ENCODE measurements around the gene C2orf49.

The C2orf49 gene

DNA sequence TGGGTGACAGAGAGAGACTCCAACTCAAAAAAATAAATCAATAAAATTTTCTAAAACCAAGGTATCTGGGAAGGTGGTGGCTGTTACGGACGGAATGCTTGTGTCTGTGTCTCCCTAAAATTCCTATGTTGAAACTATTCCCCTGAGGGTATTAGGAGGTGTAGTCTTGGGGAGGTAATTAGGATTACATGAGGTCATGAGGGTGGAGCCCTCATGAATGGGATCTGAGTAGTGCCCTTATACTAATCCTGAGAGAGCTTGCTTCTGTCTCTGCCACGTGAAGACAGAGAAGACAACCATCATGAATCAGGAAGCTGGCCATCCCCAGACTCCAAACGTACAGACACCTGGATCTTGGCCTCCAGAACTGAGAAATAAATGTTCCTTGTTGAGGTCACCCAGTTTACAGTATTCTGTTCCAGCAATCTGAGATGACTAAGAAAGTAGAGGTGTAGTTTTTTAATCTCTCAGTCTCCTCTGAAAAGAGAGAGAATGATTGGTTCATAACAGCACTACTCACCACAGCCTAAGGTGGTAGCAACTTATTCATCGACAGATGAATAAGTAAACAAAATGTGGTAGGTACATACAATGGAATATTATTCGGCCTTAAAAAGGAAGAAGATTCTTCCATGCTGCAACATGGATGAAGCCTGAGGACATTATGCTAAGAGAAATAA is 46.2 kb upstream of the C2orf49 start:
- TF ChIP-seq REST (IDR thresholded peaks at IDR 0.05; ENCODE audit: insufficient replicate concordance, low read depth) (no peak), SPI1 (IDR thresholded peaks at IDR 0.05; ENCODE audit: borderline replicate concordance, low read depth) (no peak), POLR2AphosphoS5 (IDR thresholded peaks at IDR 0.05; ENCODE audit: low read depth) (no peak), CTCF (IDR thresholded peaks at IDR 0.05; ENCODE audit: insufficient read depth, low read length) (no peak)
- H3K27ac ChIP-seq (replicated peaks) = no peak overlapping the region
- no peaks in the 10 kb centered on the region for H3K27me3 ChIP-seq (ENCODE audit: insufficient read depth, poor library complexity, severe bottlenecking)
- no peak for DNase-seq (ENCODE audit: low read depth in 1 of 2, low spot score in 1 of 2)
- no peak overlapping the region for H3K4me3 ChIP-seq (replicated peaks; ENCODE audit: insufficient read depth, low read length)

DNA sequence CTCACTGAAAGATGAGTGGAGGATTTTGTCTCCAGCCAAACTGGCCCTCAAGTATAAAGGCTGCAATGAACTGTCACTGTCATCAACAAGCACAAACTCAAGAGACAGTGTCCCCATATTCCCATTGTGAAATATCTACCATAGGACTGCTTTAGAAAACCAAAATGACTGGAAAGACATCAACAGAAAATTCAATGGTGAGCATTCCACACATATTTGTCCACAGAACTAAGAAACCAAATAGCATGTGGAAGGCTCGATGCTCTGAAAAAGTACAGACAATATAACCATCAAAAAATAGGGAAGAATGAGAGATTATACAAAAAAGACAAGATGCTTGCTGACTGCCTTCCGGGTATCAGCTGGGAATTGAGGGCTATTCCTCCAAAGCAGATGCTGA is 45.4 kb upstream of the C2orf49 start:
- TF ChIP-seq GABPA (IDR thresholded peaks at IDR 0.05; ENCODE audit: low read depth) (no peak), POLR2AphosphoS5 (IDR thresholded peaks at IDR 0.05; ENCODE audit: low read depth) (no peak), SPI1 (IDR thresholded peaks at IDR 0.05; ENCODE audit: borderline replicate concordance, low read depth) (no peak), CTCF (IDR thresholded peaks at IDR 0.05; ENCODE audit: insufficient read depth, low read length) (no peak), REST (IDR thresholded peaks at IDR 0.05; ENCODE audit: insufficient replicate concordance, low read depth) (no peak)
- no peak for DNase-seq (ENCODE audit: low read depth in 1 of 2, low spot score in 1 of 2)
- Histone ChIP-seq H3K27ac (replicated peaks) (no peak overlapping the region), H3K27me3 (ENCODE audit: insufficient read depth, poor library complexity, severe bottlenecking) (no peaks in the 10 kb centered on the region), H3K4me3 (replicated peaks; ENCODE audit: insufficient read depth, low read length) (no peak overlapping the region)

DNA sequence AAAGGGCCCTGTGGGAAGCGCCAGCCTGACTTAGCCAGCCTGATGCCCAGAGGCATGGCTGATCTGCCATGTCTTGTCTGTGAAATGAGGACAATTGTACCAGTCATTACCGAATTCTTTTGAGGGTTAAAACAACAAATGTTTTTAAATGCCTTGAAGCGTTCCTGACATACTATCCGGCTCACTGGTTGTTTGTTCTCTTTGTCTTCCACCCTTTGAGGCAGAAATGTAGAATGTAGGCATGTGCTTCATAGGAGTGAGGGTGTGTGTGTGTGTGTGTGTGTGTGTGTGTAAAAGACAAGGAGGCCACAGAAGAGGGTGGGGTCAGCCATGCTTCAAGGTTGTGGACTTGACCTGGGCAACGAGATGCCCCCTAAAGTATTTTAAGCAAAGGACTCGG is 43.3 kb upstream of the C2orf49 start:
- no peak for TF ChIP-seq GABPA (IDR thresholded peaks at IDR 0.05; ENCODE audit: low read depth)
- no peak for TF ChIP-seq CTCF (IDR thresholded peaks at IDR 0.05; ENCODE audit: insufficient read depth, low read length)
- no peak for TF ChIP-seq SPI1 (IDR thresholded peaks at IDR 0.05; ENCODE audit: borderline replicate concordance, low read depth)
- TF ChIP-seq POLR2AphosphoS5 (IDR thresholded peaks at IDR 0.05; ENCODE audit: low read depth) = no peak
- no peak for TF ChIP-seq REST (IDR thresholded peaks at IDR 0.05; ENCODE audit: insufficient replicate concordance, low read depth)
- Histone ChIP-seq H3K27ac (replicated peaks) (no peak overlapping the region), H3K27me3 (ENCODE audit: insufficient read depth, poor library complexity, severe bottlenecking) (no peaks in the 10 kb centered on the region), H3K4me3 (replicated peaks; ENCODE audit: insufficient read depth, low read length) (no peak overlapping the region)
- DNase-seq (ENCODE audit: low read depth in 1 of 2, low spot score in 1 of 2) = no peak

All from HL-60 (cell line).